Sigmoid colon (tissue), 4 donors: ENCODE measurements around the gene HACL1.
"Not testable (repeated sequence)": the region's sequence is repeated elsewhere in the genome, so short reads cannot be mapped to it uniquely, and the experiment has no call there.

Source experiments
- CTCF ChIP-seq, 4 experiments: fragments of 450-650 bp in 3 of 4; fragments of 200-600 bp in 1 of 4; IDR thresholded peaks; one replicate each; pipeline ENCODE4 v1.5.1; 2016 to 2019; ENCODE audit warnings: antibody characterized with exemption in 4 of 4, mild to moderate bottlenecking in 3 of 4, moderate library complexity in 2 of 4
- POLR2A ChIP-seq, 2 donors: fragments of 450-650 bp; IDR thresholded peaks; one replicate each; pipeline ENCODE4 v1.6.1; 2016; ENCODE audit warnings: antibody characterized with exemption in 2 of 2, mild to moderate bottlenecking in 2 of 2, moderate library complexity in 2 of 2
- POLR2AphosphoS5 ChIP-seq, 4 donors: sonication (generic); formaldehyde crosslinking; IDR thresholded peaks; one replicate each; pipeline ENCODE4 v1.6.1; 2017; ENCODE audit warnings: antibody characterized with exemption in 4 of 4

- not testable (repeated sequence) for TF ChIP-seq CTCF, POLR2AphosphoS5, POLR2A (IDR thresholded peaks at IDR 0.05)
Observed at GRCh38 chr3:15604584-15604983, 3.2 kb upstream of the HACL1 start.
